ENCODE data around the gene SIAH1. TPM values are rescaled to one million over a fixed set of nuclear protein-coding genes. Genes with fewer than 3 reads are reported as not detected.

SIAH1 gene
- polyA plus RNA-seq (2011; rRNA removed) = 28.5 and 30.0 TPM in 2 replicates
- 13.3 and 16.8 TPM in 2 replicates for polyA plus RNA-seq (2012; cell fraction: cytosol; rRNA removed)
- 16.9 and 26.7 TPM in 2 replicates for polyA plus RNA-seq (2012; cell fraction: nucleus; rRNA removed)
- 12.0 to 13.6 TPM (median 13.3 TPM) in 3 replicates for polyA plus RNA-seq (2017; fragmentation: RNase III; extraction: RNeasy Plus Mini Kit Qiagen cat#74134 plus additional on column Dnase treatment)
- polyA minus RNA-seq (2011; rRNA and poly(A)+ RNA removed) = 29.1 and 42.6 TPM in 2 replicates

GRCh38 chr16:48385253-48386150, at the start of gene SIAH1:
Gene SIAH1 (minus strand): TSS chr16:48385413. CDS start chr16:48362428, 22,985 bp downstream.
- 0% methylated on average over 33 of the region's 105 CpGs for WGBS (ENCODE audit: missing lambda C conversion rate)
- Histone ChIP-seq H3K27ac (peak within 1 kb of the TSS; percentile 99), H3K4me1 (peaks cover 21% of the 10 kb centered on the region), H3K4me3 (peak within 1 kb of the TSS; percentile 60), H3K4me2 (peak within 1 kb of the TSS; percentile 85), H3K9me3 (no peaks in the 10 kb centered on the region)
- ATAC-seq = peak; percentile 75 to 77
- TF ChIP-seq MAZ (IDR thresholded peaks at IDR 0.05; ENCODE audit: borderline replicate concordance, low read depth, low read length) = no peak
- TF ChIP-seq JUN (IDR thresholded peaks at IDR 0.05) = peak; percentile 72 to 88; a peak in 4 of 5 replicates
- peak; percentile 56 for TF ChIP-seq PHF8 (IDR thresholded peaks at IDR 0.05; ENCODE audit: borderline replicate concordance, low read depth)
- no peak for TF ChIP-seq CTCF (IDR thresholded peaks at IDR 0.05)
- TF ChIP-seq RAD21 (conservative IDR thresholded peaks at IDR 0.05 in 1 of 2, IDR thresholded peaks at IDR 0.05 in 1 of 2) = peak in 1 of 2 experiments; percentile 33; a peak in 3 of 5 replicates
- no peak for TF ChIP-seq CHD2 (IDR thresholded peaks at IDR 0.05; ENCODE audit: low read length, partially characterized antibody)
- TF ChIP-seq REST (IDR thresholded peaks at IDR 0.05) = no peak
- TF ChIP-seq POLR2AphosphoS2 (conservative IDR thresholded peaks at IDR 0.05; ENCODE audit: low read length) = no peak
- TF ChIP-seq JUNB (IDR thresholded peaks at IDR 0.05) = no peak
- peak; percentile 64 for TF ChIP-seq MAX (IDR thresholded peaks at IDR 0.05)
- no peak for TF ChIP-seq HOXA7 (CRISPR knock-in tag; IDR thresholded peaks at IDR 0.05)
- peak; percentile 93 for TF ChIP-seq POLR2A (IDR thresholded peaks at IDR 0.05; ENCODE audit: low read length)
- TF ChIP-seq EHF (CRISPR knock-in tag; IDR thresholded peaks at IDR 0.05) = 0 out of 2 replicates have a peak, but pooled peaks have one; percentile 21
- TF ChIP-seq HOXB13 (CRISPR knock-in tag; IDR thresholded peaks at IDR 0.05; ENCODE audit: low read depth) = no peak
- no peak for TF ChIP-seq TP53 (CRISPR knock-in tag; IDR thresholded peaks at IDR 0.05)
- TF ChIP-seq FOSB (CRISPR knock-in tag; IDR thresholded peaks at IDR 0.05) = no peak
- peak; percentile 24; the same call in 1 of the 3 replicates for TF ChIP-seq SMC3 (IDR thresholded peaks at IDR 0.05)
- TF ChIP-seq E2F6 (IDR thresholded peaks at IDR 0.05; ENCODE audit: borderline replicate concordance, low read depth) = peak; percentile 14; the same call in 1 of the 2 replicates
- no peak for TF ChIP-seq HES2 (IDR thresholded peaks at IDR 0.05)
- no peak for TF ChIP-seq RFX5 (IDR thresholded peaks at IDR 0.05)
- no peak for TF ChIP-seq KDM1A (IDR thresholded peaks at IDR 0.05; ENCODE audit: low read depth)
- TF ChIP-seq MYC (IDR thresholded peaks at IDR 0.05; ENCODE audit: borderline replicate concordance, low read length) = peak; percentile 13; the same call in 1 of the 2 replicates
- no peak for TF ChIP-seq CBX2 (IDR thresholded peaks at IDR 0.05; ENCODE audit: borderline replicate concordance, low read depth)
- no peak for TF ChIP-seq RNF2 (IDR thresholded peaks at IDR 0.05; ENCODE audit: borderline replicate concordance, low read depth)
- no peak for TF ChIP-seq RCOR1 (IDR thresholded peaks at IDR 0.05; ENCODE audit: low read depth, low read length)
- TF ChIP-seq HOXB5 (CRISPR knock-in tag; IDR thresholded peaks at IDR 0.05) = peak; percentile 54; the same call in 1 of the 2 replicates
- CTCF ChIA-PET = interaction anchor here (0.6 to 1.3 kb wide), 6 partner anchors 19 to 238 kb away, joined by 3 to 5 read pairs (median 3); no protein-coding TSS in a partner anchor
- no peak for FAIRE-seq
- POLR2A ChIA-PET = interaction anchor here (0.6 to 4.0 kb wide), 17 partner anchors 9 to 238 kb away, joined by 3 to 55 read pairs (median 4); no protein-coding TSS in a partner anchor
- peak; percentile 76 to 82 for DNase-seq (ENCODE audit: low read depth in 1 of 2, low spot score in 1 of 2)

Data from A549 (cell line).